Mesodermal cell (in vitro differentiated cells): ENCODE results near the gene CD6.

ENCODE experiments used
- H3K27ac ChIP-seq: 2 replicates; pipeline ENCODE4 v1.7.0; 2013; ENCODE audit warnings: mild to moderate bottlenecking, low read depth, low read length, moderate library complexity; ENCODE audit not compliant: severe bottlenecking
- H3K36me3 ChIP-seq: 2 replicates; pipeline ENCODE4 v1.7.1; 2013; ENCODE audit warnings: mild to moderate bottlenecking, low read length, moderate library complexity; ENCODE audit not compliant: control insufficient read depth, insufficient read depth
- H3K4me1 ChIP-seq: one replicate; pipeline ENCODE4 v1.7.1; 2013; ENCODE audit warnings: mild to moderate bottlenecking, low read length; ENCODE audit not compliant: insufficient read depth, control insufficient read depth, poor library complexity, severe bottlenecking
- H3K4me3 ChIP-seq: 2 replicates; pipeline ENCODE4 v1.7.0; 2013; ENCODE audit warnings: low read length, control low read depth, mild to moderate bottlenecking; ENCODE audit not compliant: insufficient read depth, poor library complexity, severe bottlenecking; ENCODE audit errors: extremely low read depth
- H3K9me3 ChIP-seq: 2 replicates; pipeline ENCODE4 v1.7.1; 2013; ENCODE audit warnings: mild to moderate bottlenecking, low read length, moderate library complexity; ENCODE audit not compliant: control insufficient read depth
- WGBS, 2 experiments: methylation state at CpG; one replicate each; pipeline ENCODE4 v1.1.5; 2013; ENCODE audit warnings: missing lambda C conversion rate in 2 of 2; ENCODE audit not compliant: insufficient coverage in 2 of 2; 5-methylcytosine and 5-hydroxymethylcytosine counted together

Gene CD6

DNA sequence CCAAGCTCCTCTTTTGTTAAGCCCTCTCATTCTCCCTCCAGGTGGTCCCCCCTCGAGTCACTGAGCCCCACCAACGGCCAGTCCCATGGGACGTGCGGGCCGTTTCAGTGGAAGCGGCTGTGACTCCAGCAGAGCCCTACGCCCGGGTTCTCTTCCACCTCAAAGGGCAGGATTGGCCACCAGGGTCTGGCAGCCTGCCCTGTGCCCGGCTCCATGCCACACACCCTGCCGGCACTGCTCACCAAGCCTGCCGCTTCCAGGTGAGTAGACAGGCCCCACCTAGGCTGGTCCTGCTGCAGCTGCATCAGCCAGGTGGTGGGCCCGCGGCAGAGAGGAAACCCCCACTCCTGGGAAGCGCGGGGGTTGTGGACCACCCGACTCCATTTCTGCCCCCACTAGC lies 43.9 kb upstream of the CD6 start:
- Histone ChIP-seq H3K36me3 (peaks cover 69% of the 10 kb centered on the region), H3K4me1 (peaks cover 10% of the 10 kb centered on the region), H3K9me3 (no peaks in the 10 kb centered on the region), H3K4me3 (no peak overlapping the region), H3K27ac (no peak overlapping the region)
- WGBS, 2 experiments = 88 to 89% methylated on average over 13 of the region's 16 CpGs

DNA sequence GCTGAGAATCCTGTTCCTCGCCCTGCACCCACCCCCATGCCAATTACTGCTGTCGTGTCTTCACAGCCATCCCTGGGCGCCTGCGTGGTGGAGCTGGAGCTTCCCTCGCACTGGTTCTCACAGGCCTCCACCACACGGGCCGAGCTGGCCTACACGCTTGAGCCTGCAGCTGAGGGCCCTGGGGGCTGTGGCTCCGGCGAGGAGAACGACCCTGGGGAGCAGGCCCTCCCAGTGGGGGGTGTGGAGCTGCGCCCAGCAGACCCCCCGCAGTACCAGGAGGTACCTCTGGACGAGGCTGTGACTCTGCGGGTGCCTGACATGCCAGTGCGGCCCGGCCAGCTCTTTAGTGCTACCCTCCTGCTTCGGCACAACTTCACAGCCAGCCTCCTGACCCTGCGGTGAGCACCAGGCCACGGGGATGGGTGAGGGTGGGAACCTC lies 42.9 kb upstream of the CD6 start:
- Histone ChIP-seq H3K9me3 (no peaks in the 10 kb centered on the region), H3K27ac (no peak overlapping the region), H3K4me1 (peaks cover 10% of the 10 kb centered on the region), H3K36me3 (peaks cover 71% of the 10 kb centered on the region), H3K4me3 (no peak overlapping the region)
- 92 to 96% methylated on average over 13 to 14 of the region's 20 CpGs for WGBS, 2 experiments

DNA sequence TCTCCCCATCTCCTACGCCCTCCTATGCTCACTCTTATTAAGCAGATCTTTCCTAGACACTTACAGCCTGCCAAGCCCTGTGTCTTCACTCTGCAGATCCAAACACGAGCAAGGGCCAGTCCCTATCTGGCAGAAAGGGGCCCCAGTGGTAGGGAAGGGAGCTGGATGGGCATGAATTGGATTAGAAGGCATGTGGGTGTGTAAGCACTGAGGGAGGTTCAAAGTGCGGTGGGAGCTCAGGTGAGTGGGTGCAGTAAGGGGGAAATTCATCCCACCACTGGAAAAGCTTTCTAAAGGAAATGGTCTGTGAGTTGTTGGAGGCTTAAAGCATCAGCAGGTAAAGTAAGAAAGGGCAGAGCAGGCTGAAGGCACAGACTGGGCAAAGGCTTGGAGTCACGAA lies 41.7 kb upstream of the CD6 start:
- Histone ChIP-seq H3K4me1 (peaks cover 6% of the 10 kb centered on the region), H3K27ac (no peak overlapping the region), H3K36me3 (peaks cover 82% of the 10 kb centered on the region), H3K4me3 (no peak overlapping the region), H3K9me3 (no peaks in the 10 kb centered on the region)
- WGBS, 2 experiments = 92 to 100% methylated on average over 2 of the region's 4 CpGs

DNA sequence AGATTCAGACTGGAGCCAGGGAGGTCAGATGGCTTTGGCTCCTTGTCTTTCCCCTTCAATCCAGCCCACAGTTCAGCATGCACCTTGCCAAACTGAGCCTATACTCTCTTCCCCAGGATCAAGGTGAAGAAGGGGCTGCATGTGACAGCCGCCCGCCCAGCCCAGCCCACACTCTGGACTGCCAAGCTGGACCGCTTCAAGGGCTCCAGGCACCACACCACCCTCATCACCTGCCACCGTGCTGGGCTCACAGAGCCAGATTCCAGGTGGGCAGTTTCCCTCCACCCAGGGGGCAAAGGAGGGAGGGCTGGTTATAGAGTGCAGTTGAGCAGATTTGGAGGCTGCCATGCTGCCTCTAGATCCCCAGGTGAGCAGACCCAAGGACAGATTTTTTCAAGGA lies 41.1 kb upstream of the CD6 start:
- WGBS, 2 experiments = 80 to 83% methylated on average over 1 to 3 of the region's 4 CpGs
- Histone ChIP-seq H3K9me3 (no peaks in the 10 kb centered on the region), H3K4me3 (no peak overlapping the region), H3K36me3 (peaks cover 87% of the 10 kb centered on the region), H3K27ac (no peak overlapping the region), H3K4me1 (peaks cover 4% of the 10 kb centered on the region)

DNA sequence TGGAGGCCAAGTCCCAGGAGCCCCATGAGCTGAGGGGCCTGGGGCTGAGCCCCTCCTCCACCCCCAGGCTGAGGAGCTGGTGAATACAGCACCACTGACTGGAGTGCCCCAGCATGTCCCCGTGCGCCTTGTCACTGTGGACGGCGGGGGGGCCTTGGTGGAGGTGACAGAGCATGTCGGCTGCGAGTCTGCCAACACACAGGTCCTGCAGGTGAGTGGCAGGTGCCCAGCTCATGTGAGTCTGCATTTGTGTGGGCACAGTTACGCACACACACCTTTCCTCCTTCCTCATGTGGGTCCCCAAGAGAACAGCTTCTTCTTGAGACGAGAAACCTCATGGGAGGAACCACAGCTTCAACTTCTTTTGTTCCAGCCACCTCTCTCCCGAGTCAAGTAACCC lies 39.6 kb upstream of the CD6 start:
- no peaks in the 10 kb centered on the region for H3K4me1 ChIP-seq
- H3K27ac ChIP-seq = no peak overlapping the region
- no peaks in the 10 kb centered on the region for H3K9me3 ChIP-seq
- peaks cover 86% of the 10 kb centered on the region for H3K36me3 ChIP-seq
- WGBS, 2 experiments = 94 to 96% methylated on average over 9 of the region's 9 CpGs
- no peak overlapping the region for H3K4me3 ChIP-seq

DNA sequence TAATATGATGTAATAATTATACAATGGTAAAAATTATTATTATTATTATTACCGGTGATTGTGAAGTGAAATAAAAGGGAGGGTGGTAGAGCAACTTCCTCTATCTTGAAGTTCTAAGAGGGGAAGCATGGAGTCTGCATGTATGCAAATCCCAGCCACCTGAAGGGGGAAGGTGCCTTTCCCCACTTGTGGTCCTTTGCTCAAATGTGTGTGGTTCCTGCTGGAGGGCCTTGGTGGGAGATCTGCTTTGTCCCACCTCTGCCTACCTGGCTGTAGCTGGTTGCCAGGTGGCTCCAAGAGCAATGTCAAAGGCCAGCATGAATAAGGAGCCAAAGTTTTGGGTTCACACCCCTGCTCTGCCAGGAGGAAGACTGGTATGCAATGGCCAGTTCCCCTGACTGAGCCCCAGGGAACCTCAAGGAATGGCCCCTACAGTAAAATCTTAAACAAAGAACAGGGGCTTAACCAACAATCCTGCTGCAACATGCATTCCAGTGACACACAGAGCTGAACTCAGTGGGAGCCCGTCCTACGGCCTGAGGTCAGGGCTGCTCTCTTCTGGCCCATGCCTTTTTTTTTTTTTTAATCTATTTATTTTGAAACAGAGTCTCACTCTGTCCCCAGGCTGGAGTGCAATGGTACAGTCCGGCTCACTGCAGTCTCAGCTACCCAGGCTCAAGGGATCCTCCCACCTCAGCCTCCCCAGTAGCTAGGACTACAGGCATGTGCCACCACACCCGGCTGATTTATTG lies 38.7 kb upstream of the CD6 start:
- Histone ChIP-seq H3K36me3 (peaks cover 79% of the 10 kb centered on the region), H3K4me1 (no peaks in the 10 kb centered on the region), H3K9me3 (no peaks in the 10 kb centered on the region), H3K4me3 (no peak overlapping the region), H3K27ac (no peak overlapping the region)
- 82 to 88% methylated on average over 2 to 3 of the region's 5 CpGs for WGBS, 2 experiments

DNA sequence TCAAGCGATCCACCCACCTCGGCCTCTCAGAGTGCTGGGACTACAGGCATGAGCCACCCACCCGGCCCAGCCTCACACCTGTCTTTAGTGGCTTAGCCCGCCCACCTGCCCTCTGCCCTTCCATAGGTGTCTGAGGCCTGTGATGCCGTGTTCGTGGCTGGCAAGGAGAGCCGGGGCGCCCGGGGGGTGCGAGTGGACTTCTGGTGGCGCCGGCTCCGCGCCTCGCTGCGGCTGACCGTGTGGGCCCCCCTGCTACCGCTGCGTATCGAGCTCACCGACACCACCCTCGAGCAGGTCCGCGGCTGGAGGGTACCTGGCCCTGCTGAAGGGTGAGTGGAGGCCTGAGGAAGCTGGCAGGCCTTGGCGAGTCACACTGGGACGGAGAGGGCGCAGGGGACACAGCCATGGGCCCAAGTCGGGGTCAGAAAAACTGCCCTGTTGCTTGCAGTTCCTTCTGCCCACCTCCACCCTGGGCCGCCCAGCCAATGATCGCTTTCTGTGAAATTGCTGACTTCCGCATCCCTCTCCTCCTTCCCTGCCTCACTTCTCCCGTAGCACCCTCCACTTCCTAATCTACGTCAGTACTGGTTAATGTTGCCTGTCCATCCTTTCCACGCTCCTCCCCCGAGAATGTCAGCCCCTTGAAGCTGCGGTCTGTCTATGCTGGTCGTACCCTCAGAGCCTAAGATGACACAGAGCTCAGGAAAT lies 37.9 kb upstream of the CD6 start:
- Histone ChIP-seq H3K9me3 (no peaks in the 10 kb centered on the region), H3K4me1 (no peaks in the 10 kb centered on the region), H3K36me3 (peaks cover 71% of the 10 kb centered on the region), H3K4me3 (no peak overlapping the region), H3K27ac (no peak overlapping the region)
- 91 to 93% methylated on average over 26 to 36 of the region's 37 CpGs for WGBS, 2 experiments

DNA sequence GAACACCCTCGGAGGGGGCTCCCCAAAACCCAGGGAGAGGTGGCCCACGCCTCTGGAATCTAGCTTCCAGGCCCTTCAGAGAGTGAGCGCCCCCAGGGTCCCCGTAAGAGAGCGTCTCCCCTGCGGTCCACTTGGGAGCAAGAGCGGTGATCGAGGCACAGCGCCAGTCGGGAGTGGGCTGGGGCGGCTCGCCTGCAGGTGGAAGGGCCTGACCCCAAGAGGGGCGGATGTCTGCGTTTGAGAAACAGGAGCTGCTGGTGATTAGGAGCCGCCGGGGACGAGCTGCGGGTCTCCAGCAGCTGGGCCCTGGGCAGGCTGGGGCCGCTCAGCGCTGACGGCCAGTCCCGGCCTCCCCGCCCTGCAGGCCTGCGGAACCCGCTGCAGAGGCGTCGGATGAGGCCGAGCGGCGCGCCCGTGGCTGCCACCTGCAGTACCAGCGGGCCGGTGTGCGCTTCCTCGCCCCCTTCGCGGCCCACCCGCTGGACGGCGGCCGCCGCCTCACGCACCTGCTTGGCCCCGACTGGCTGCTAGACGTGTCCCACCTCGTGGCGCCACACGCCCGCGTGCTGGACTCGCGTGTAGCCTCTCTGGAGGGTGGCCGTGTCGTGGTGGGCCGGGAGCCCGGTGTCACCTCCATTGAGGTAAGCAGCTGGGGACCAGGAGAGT lies 37.2 kb upstream of the CD6 start:
- WGBS, 2 experiments = 95 to 96% methylated on average over 32 to 57 of the region's 57 CpGs
- Histone ChIP-seq H3K9me3 (no peaks in the 10 kb centered on the region), H3K4me1 (no peaks in the 10 kb centered on the region), H3K27ac (no peak overlapping the region), H3K4me3 (no peak overlapping the region), H3K36me3 (peaks cover 64% of the 10 kb centered on the region)

DNA sequence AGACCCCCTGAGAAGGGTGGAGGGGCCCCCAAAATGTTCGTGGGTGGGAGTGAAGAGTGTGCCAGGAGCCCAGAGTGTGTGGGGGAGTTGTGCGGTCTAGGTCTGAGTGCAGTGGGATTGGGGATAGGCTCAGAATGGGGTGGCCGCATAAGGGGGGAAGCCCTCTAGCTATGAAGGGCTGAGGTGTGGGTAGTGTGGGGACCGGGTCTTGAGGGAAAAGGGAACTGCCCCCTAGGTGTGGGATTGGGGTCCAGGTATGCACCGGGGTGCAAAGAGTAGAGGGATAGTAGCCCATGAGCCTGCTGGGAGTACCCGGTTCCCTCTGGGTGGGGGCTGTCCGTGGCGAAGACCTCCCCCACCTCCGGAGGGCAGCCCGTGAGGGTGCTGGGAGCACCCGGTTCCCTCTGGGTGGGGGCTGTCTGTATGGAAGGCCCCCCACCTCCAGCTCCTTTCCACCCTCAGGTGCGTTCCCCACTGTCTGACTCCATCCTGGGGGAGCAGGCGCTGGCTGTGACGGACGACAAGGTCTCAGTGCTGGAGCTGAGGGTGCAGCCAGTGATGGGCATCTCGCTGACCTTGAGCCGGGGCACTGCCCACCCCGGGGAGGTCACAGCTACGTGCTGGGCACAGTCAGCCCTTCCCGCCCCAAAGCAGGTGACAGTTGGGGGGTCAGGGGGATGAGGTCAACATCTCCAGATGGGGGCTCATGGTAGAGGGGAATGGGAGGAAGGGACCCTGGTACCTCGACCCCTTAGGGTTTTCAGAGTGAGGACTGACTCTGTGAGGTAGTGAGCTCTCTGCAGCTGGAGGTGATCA lies 36.5 kb upstream of the CD6 start:
- H3K4me3 ChIP-seq = no peak overlapping the region
- 88 to 93% methylated on average over 13 to 17 of the region's 21 CpGs for WGBS, 2 experiments
- no peaks in the 10 kb centered on the region for H3K9me3 ChIP-seq
- H3K4me1 ChIP-seq = no peaks in the 10 kb centered on the region
- peaks cover 57% of the 10 kb centered on the region for H3K36me3 ChIP-seq
- no peak overlapping the region for H3K27ac ChIP-seq

DNA sequence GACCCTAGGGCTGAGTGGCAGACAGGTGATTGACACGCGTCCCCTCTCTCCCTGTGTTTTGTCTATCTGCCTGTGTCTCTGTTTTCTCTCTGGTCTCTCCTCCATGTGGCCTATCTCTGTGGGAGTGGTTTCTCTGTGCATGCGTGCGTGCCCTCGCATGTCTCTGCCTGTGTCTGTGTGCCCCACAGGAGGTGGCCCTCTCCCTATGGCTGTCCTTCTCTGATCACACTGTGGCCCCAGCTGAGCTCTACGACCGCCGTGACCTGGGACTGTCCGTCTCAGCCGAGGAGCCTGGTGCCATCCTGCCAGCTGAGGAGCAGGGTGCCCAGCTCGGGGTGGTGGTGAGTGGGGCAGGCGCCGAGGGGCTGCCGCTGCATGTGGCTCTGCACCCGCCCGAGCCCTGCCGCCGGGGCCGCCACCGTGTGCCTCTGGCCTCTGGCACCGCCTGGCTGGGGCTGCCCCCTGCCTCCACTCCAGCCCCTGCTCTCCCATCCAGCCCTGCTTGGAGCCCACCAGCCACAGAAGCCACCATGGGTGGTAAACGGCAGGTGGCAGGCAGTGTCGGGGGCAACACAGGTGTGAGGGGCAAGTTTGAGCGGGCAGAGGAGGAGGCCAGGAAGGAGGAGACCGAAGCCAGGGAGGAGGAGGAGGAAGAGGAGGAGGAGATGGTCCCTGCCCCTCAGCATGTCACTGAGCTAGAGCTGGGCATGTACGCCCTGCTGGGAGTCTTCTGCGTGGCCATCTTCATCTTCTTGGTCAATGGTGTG lies 35.6 kb upstream of the CD6 start:
- H3K27ac ChIP-seq = no peak overlapping the region
- WGBS, 2 experiments = 96 to 98% methylated on average over 12 to 15 of the region's 27 CpGs
- H3K4me1 ChIP-seq = no peaks in the 10 kb centered on the region
- H3K4me3 ChIP-seq = no peak overlapping the region
- no peaks in the 10 kb centered on the region for H3K9me3 ChIP-seq
- H3K36me3 ChIP-seq = peaks cover 48% of the 10 kb centered on the region
